Keratinocyte (primary cell): ENCODE data around the gene ITFG1. TPM values are rescaled to one million over a fixed set of nuclear protein-coding genes. Genes with fewer than 3 reads are reported as not detected.

ENCODE experiments used
- DNase-seq: peaks from one replicate; pipeline ENCODE4 v3.0.0-alpha.2; 2011; ENCODE audit warnings: low read depth, missing footprints, low spot score
- FAIRE-seq: peaks from 2 replicates; lab custom pipeline; 2011; peaks lifted over from hg19 to GRCh38; lab: Jason Lieb, UNC
- H2AFZ ChIP-seq: 2 replicates; pipeline ENCODE4 v1.6.0; 2012; ENCODE audit warnings: low read length, control low read depth, inconsistent platforms; ENCODE audit not compliant: control insufficient read depth
- H3K27ac ChIP-seq: 2 replicates; pipeline ENCODE4 v1.5.1; 2011; ENCODE audit warnings: low read length; ENCODE audit not compliant: control insufficient read depth, insufficient read depth
- H3K27me3 ChIP-seq: 3 replicates; pipeline ENCODE4 v1.6.0; 2011; ENCODE audit warnings: low read length; ENCODE audit not compliant: control insufficient read depth, insufficient read depth; ENCODE audit errors: extremely low read depth
- H3K36me3 ChIP-seq, 2 experiments: 2 replicates in 1 of 2; 3 replicates in 1 of 2; pipeline ENCODE4 v1.5.1; 2011; ENCODE audit warnings: low read length in 2 of 2, mild to moderate bottlenecking in 1 of 2; ENCODE audit not compliant: control insufficient read depth in 2 of 2, insufficient read depth in 2 of 2; ENCODE audit errors: extremely low read depth in 1 of 2
- H3K4me1 ChIP-seq: 3 replicates; pipeline ENCODE4 v1.5.1; 2011; ENCODE audit warnings: low read length; ENCODE audit not compliant: control insufficient read depth, insufficient read depth; ENCODE audit errors: extremely low read depth
- H3K4me2 ChIP-seq: 3 replicates; pipeline ENCODE4 v1.6.0; 2011; ENCODE audit warnings: low read depth, low read length; ENCODE audit not compliant: control insufficient read depth, insufficient read depth; ENCODE audit errors: extremely low read depth
- H3K4me3 ChIP-seq, 3 experiments: fragments of 200-600 bp in 1 of 3; sonication (generic) in 1 of 3; 2 replicates in 2 of 3; 3 replicates in 1 of 3; pipeline ENCODE4 v1.5.1; 2011 to 2016; ENCODE audit warnings: low read length in 3 of 3, mild to moderate bottlenecking in 3 of 3, control low read depth in 2 of 3, inconsistent platforms in 1 of 3, low read depth in 1 of 3, mixed read lengths in 1 of 3, mixed run types in 1 of 3, moderate library complexity in 1 of 3; ENCODE audit not compliant: control insufficient read depth in 2 of 3, insufficient read depth in 2 of 3; ENCODE audit errors: extremely low read depth in 1 of 3
- H3K79me2 ChIP-seq: 2 replicates; pipeline ENCODE4 v1.6.0; 2012; ENCODE audit warnings: low read length; ENCODE audit not compliant: control insufficient read depth, insufficient read depth
- H3K9ac ChIP-seq: 3 replicates; pipeline ENCODE4 v1.6.0; 2011; ENCODE audit warnings: low read length; ENCODE audit not compliant: control insufficient read depth, insufficient read depth; ENCODE audit errors: extremely low read depth
- H3K9me1 ChIP-seq: 3 replicates; pipeline ENCODE4 v1.6.0; 2011; ENCODE audit warnings: low read length; ENCODE audit not compliant: control insufficient read depth, insufficient read depth; ENCODE audit errors: extremely low read depth
- H3K9me3 ChIP-seq: 2 replicates; pipeline ENCODE4 v1.5.1; 2012; ENCODE audit warnings: low read depth, low read length; ENCODE audit not compliant: control insufficient read depth
- H4K20me1 ChIP-seq: 3 replicates; pipeline ENCODE4 v1.6.0; 2011; ENCODE audit warnings: low read length; ENCODE audit not compliant: control insufficient read depth, insufficient read depth; ENCODE audit errors: extremely low read depth
- CTCF ChIP-seq, 3 experiments: IDR thresholded peaks in 1 of 3; conservative IDR thresholded peaks in 1 of 3; optimal IDR thresholded peaks in 1 of 3; 2 replicates in 2 of 3; 3 replicates in 1 of 3; pipeline versions ENCODE3 to v1.5.1; 2011; ENCODE audit warnings: low read length in 3 of 3, mild to moderate bottlenecking in 3 of 3, moderate library complexity in 2 of 3, control low read depth in 1 of 3, inconsistent platforms in 1 of 3; ENCODE audit not compliant: insufficient read depth in 2 of 3; ENCODE audit errors: extremely low read depth in 1 of 3
- EZH2 ChIP-seq: IDR thresholded peaks from one replicate; pipeline ENCODE4 v1.6.1; 2012; ENCODE audit warnings: inconsistent platforms, mild to moderate bottlenecking, low read length, moderate library complexity
- dilution Hi-C: fragments of 300-500 bp; cut with MboI; formaldehyde crosslinking; loops from one replicate; pipeline ENCODE4 v1.7.0; 2020; ENCODE audit warnings: low sequenced_read_pairs; ENCODE audit not compliant: extremely low pct_ligation_motif_present
- polyA plus RNA-seq, 5 experiments: library from polyadenylated mRNA; depleted of rRNA in 3 of 5; stranded (reverse) in 3 of 5; stranded (forward) in 1 of 5; unstranded in 1 of 5; fragments of >200 nt; gene quantifications; 1 replicate in 1 of 5; 2 replicates in 3 of 5; 3 replicates in 1 of 5; pipeline versions ENCODE4 v1.2.1 to v1.2.3, GENCODE V29; 2011 to 2012; ENCODE audit warnings: missing spikeins in 2 of 5, low read depth in 1 of 5, low replicate concordance in 1 of 5

ITFG1 gene
- polyA plus RNA-seq, 1 donor (not counting 4 experiments of a cell fraction or from before 2014, with no cell fraction given): 83.8 TPM

GRCh38 chr16:47374629-47375028, 86.2 kb downstream of the ITFG1 start:
- dilution Hi-C loops: no loop called here
- H2AFZ ChIP-seq: no peak overlapping the region
- no peak overlapping the region for H3K9ac ChIP-seq
- no peaks in the 10 kb centered on the region for H3K79me2 ChIP-seq
- no peak for FAIRE-seq
- TF ChIP-seq CTCF (optimal IDR thresholded peaks at IDR 0.05 in 1 of 3, IDR thresholded peaks at IDR 0.05 in 1 of 3, conservative IDR thresholded peaks at IDR 0.05 in 1 of 3; ENCODE audit: extremely low read depth in 1 of 3, insufficient read depth in 2 of 3, low read length in 3 of 3) (no peak), EZH2 (no peak)
- H3K9me3 ChIP-seq: no peaks in the 10 kb centered on the region
- no peak overlapping the region for H3K4me3 ChIP-seq
- H3K27ac ChIP-seq: no peak overlapping the region
- peaks cover 0 to 2% of the 10 kb centered on the region in 2 experiments for H3K36me3 ChIP-seq
- no peaks in the 10 kb centered on the region for H3K9me1 ChIP-seq
- H3K4me1 ChIP-seq: no peaks in the 10 kb centered on the region
- no peak for DNase-seq
- H4K20me1 ChIP-seq: no peaks in the 10 kb centered on the region
- H3K27me3 ChIP-seq: no peaks in the 10 kb centered on the region
- H3K4me2 ChIP-seq: no peak overlapping the region

- H3K36me3 ChIP-seq: peaks cover 0 to 2% of the 10 kb centered on the region in 2 experiments
- dilution Hi-C loops: no loop called here
- DNase-seq: no peak
- no peaks in the 10 kb centered on the region for H3K9me3 ChIP-seq
- no peaks in the 10 kb centered on the region for H3K27me3 ChIP-seq
- no peaks in the 10 kb centered on the region for H4K20me1 ChIP-seq
- no peak for FAIRE-seq
- H3K4me1 ChIP-seq: no peaks in the 10 kb centered on the region
- TF ChIP-seq EZH2: no peak
- TF ChIP-seq CTCF (optimal IDR thresholded peaks at IDR 0.05 in 1 of 3, IDR thresholded peaks at IDR 0.05 in 1 of 3, conservative IDR thresholded peaks at IDR 0.05 in 1 of 3; ENCODE audit: extremely low read depth in 1 of 3, insufficient read depth in 2 of 3, low read length in 3 of 3): no peak
- no peak overlapping the region for H2AFZ ChIP-seq
- no peak overlapping the region for H3K9ac ChIP-seq
- H3K27ac ChIP-seq: no peak overlapping the region
- no peak overlapping the region for H3K4me2 ChIP-seq
- H3K4me3 ChIP-seq: no peak overlapping the region
- H3K9me1 ChIP-seq: no peaks in the 10 kb centered on the region
- H3K79me2 ChIP-seq: no peaks in the 10 kb centered on the region
These were observed 89.4 kb downstream of the ITFG1 start for GRCh38 chr16:47371271-47372014.
